IPS-NIHi11 (cell line): ENCODE data around the gene OSBP2.

Experiments
- DNase-seq: peaks from one replicate; pipeline ENCODE4 v3.0.0; 2012; ENCODE audit warnings: mixed read lengths, low spot score

Gene OSBP2

GRCh38 chr22:30843245-30843644, 148.6 kb downstream of the OSBP2 start:
- no peak for DNase-seq

DNA sequence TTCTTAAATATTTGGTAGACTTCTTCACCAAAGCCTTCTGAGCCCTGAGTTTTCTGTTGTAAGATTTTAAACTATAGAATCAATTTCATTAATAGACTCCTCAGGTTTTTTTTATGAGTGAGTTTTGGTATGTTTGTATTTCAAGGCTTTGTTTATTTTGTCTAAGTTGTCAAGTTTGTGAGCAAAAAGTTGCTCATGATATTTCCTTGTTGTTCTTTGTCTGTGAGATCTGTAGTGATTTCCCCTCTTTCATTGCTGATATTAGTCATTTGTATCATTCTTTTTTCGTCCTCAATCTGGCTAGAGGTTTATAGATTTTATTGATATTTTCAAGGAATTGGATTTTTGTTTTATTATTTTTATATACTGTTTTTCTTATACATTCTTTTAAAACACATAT, 152.9 kb downstream of the OSBP2 start:
- no peak for DNase-seq

DNA sequence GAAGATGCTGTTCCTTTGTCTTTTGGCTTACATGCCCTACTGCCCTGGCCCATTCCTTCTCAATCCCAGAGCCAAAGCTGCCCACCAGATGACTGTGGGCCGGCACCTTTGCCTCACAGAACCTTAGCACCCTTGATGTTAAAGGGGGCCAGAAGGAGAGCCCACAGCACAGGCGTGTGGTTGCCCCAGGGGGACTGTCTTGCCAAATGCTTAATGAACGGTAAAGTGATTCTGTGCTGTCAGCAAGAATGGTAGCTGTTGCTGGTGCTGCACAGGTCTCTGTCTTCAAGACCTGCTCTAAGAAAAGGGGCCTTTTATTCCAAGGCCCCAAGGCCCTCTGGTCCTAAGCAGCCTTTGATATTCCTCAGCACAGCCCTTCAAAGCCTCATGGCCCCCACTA, 160.6 kb downstream of the OSBP2 start:
- no peak for DNase-seq

- no peak for DNase-seq
Measured at GRCh38 chr22:30855677-30856518, 161.2 kb downstream of the OSBP2 start.

DNA sequence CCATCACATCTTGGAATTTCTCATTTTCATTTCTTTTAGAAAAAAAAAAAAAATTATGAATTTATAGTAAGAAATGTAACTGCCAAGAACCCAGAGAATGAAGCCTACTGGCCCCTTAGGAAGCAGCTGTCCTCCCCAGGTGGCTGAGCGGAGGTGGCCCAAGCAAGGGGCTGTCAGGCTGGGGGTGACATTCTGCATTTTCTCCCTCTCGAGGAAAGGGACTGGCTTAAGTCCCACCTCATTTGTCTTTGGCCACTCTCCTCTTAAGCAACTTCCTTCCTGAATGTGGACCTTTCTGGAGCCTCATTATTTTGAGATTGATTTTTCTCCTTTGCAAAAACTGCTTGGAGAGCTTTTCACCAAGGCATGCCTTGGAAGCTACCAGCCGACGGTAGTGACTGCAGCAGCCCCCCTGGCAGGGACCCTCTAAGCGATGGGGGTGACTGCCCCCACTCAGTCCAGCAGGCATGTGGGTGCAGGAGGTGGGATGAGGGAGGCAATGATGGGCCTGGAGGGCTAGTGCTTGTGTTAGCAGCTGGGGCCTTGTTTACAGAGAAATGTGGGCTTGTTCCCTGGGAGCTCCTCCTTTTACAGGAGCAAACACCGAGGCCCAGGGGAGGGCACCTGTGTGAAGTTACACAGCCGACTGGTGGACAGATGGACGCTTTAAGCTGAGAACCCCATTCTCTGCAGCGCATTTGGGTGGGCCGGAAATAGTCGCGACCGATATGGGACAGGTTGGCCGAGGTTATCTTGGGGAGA, 162.2 kb downstream of the OSBP2 start:
- DNase-seq, result peak; percentile 5

- peak; percentile 4 for DNase-seq
Measured at GRCh38 chr22:30857791-30858190, 163.1 kb downstream of the OSBP2 start.

DNA sequence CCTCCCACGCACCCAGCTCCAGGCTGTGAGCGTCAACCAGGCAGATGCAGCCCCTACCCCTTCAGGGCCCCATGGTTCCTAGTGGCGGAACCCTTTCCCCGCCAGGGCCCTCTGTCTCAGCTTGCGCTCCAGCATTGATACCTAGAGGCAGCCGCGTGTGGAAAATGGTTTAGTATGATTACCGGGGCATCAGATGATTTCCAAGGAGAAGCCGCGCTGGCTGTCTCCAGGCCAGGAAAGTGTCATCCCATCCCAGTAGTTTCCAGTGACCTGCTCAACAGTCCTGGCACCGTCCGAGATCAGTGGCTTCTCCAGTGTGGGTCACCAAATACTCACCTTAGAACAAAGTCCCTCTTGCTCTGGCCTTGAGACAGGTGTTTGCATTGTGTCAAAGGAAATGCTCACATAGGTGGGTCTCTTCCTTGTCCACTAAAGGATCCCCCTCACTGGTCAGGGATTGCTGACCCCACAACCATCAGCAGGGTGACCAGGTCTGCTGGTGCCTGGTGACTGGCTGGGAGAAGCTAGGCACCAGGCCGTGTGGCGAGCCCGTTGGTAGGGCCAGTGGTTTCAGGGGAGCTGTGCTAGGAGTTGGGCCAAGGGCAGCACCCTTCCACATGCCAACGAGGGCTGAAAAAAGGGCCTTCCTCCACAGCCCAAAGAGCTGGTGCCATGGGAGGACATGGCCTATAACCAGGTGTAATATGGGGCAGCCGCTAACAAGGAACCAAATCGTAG, 164.5 kb downstream of the OSBP2 start:
- no peak for DNase-seq

DNA sequence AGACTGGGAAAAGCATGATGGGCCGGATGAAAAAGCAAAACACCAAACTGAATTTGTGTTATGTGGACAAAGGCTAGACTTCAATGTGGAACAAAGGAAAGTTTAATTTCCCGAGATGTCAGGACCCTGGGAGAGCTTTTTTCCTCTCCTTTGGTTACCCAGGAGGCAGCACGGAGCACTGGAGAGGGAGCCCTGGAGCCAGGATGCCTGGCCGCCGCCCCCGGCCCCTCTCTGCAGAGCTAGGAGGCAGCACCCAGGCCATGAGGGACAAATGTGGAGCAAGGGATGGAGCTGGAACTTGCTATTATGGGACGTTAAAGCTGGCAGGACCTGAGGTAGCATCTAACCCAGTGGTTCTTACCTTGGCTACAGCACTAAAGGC, 165.0 kb downstream of the OSBP2 start:
- peak; percentile 6 for DNase-seq

GRCh38 chr22:30860176-30861105, 165.8 kb downstream of the OSBP2 start:
- DNase-seq, result peak; percentile 7

- peak; percentile 4 for DNase-seq
Measured at GRCh38 chr22:30861131-30861530, 166.5 kb downstream of the OSBP2 start.

DNA sequence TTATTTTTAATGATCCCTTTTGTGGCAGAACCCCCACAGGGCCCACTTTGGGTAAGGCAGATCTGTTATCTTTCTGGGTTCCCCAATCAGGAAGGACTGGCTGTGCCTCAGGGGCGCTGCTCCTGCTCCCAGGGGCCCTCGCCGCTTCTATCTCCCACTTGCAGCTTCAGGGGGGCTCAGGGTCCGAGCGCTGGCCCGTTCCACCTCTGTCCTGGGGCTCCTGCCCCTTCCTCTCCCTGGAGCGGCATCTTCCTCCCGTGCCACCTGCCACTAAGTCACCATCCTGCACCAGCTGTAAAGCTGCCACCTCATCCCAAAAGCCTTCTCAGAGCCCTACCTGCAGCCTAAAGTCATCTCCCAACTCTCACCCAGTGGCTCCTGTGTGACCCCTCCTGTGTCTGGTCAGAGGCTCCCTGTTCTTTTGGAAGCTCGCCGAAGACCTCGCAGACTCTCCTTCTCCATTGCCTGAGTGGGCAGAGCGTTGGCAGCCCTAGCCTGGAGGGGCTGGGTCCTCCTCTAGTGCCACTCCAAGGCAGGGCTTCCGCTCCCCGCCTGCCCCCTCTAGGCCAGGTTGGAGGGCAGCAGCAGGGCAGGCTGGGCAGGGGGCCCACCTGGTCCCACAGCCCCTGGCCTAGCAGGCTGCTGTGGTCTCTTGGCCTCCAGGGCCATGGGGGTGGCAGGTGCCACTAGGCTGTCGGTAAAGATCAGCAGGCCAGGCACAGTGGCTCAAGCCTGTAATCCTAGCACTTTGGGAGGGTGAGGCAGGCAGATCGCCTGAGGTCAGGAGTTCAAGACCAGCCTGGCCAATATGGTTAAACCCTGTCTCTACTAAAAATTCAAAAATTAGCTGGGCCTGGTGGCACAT, 167.2 kb downstream of the OSBP2 start:
- peak; percentile 9 for DNase-seq

DNA sequence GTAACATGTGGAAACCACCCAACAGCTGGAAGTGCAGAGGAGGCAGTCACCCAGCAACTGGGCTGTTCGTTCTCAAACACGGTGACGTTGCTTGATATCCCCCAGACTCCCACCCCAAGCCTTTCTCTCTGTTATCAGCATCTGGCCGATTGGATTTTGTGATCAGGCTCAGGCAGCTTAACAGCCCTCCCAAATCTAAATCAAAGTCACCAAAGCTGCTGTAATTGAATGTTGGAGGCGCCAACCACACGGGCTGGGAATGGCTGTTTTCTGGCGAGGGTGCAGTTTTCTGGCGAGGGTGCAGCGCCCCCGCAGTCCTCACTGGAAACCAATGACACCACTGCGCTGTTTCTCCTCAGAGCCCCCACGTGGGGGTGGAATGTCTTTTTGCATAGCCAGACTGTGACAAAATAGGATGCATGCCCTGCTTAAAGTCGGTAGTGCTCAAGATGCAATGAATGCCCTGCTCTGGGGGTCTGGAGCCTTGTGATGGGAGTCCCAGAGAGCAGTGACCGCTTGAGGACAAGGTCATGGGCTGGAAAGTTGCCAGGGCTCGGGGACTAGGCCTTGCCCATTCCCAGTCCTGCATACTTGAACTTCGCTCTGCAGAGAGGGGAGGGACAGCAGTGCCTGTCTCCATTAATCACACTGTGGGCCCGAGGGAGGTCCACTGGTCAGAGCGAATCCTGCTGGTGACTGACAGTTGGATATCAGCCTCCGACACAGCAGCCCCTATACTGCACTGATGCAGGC, 168.6 kb downstream of the OSBP2 start:
- DNase-seq, result peak; percentile 56

GRCh38 chr22:30864441-30865420, 170.1 kb downstream of the OSBP2 start:
- peak; percentile 20 for DNase-seq

DNA sequence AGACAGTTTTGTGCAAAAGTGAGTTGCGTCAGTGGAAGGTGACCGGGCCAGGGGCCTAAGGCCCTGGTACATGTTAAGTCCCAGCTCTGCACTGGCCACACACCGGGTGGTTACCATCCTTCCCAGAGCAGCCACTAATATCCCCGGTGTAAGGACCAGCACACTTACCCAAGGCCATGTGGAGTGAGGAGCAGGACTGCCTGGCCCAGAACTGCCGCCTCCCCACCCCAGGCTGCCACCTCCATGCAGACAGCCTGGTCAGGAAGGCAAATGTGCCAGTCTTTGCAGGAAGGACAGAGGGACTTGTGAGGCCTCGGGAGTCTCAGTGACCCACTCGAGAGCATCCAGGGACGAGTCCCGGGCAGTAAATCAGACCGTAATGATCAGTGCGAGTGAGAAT, 171.0 kb downstream of the OSBP2 start:
- peak; percentile 7 for DNase-seq

DNA sequence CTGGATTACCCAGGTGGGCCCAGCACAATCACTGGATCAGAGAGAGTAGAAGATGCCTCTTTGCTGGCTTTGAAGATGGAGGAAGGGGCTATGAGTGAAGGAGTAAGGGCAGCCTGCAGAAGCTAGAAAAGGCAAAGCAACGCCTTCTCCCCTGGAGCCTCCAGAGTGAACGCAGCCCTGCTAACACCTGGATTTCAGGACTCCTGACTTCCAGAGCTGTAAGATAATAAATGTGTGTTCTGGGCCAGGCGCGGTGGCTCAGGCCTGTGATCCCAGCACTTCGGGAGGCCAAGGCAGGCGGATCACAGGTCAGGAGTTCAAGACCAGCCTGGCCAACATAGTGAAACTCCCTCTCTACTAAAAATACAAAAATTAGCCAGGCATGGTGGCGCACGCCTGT, 171.5 kb downstream of the OSBP2 start:
- no peak for DNase-seq

- peak; percentile 52 for DNase-seq
Measured at GRCh38 chr22:30866811-30867271, 172.2 kb downstream of the OSBP2 start.

- DNase-seq, result peak; percentile 16
Measured at GRCh38 chr22:30867746-30868662, 173.3 kb downstream of the OSBP2 start.
